ENCODE results near the gene SLC25A23.

SLC25A23 gene

DNA sequence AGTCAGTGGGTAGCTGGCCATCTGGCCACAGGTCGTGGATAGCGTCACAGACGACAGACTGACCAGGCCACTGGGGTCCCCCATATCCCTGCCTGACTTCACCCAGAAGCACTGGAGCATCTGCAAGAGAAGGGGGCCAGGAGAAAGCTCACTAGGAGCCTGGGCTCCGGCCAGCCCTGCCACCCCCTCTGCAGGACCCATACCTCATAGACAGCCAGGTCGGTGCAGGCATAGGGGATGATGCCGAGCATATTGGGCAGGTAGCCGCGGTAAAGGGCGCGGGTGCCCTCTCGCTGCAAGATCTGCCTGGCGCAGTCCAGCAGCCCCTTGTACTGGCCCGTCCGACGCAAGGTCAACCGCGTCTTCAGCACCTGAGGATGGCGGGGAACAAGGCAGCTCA is 32.5 kb downstream of the SLC25A23 start:
- TF ChIP-seq, protein P1, sequence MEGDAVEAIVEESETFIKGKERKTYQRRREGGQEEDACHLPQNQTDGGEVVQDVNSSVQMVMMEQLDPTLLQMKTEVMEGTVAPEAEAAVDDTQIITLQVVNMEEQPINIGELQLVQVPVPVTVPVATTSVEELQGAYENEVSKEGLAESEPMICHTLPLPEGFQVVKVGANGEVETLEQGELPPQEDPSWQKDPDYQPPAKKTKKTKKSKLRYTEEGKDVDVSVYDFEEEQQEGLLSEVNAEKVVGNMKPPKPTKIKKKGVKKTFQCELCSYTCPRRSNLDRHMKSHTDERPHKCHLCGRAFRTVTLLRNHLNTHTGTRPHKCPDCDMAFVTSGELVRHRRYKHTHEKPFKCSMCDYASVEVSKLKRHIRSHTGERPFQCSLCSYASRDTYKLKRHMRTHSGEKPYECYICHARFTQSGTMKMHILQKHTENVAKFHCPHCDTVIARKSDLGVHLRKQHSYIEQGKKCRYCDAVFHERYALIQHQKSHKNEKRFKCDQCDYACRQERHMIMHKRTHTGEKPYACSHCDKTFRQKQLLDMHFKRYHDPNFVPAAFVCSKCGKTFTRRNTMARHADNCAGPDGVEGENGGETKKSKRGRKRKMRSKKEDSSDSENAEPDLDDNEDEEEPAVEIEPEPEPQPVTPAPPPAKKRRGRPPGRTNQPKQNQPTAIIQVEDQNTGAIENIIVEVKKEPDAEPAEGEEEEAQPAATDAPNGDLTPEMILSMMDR (IDR thresholded peaks at IDR 0.05) = no peak
- no peak for TF ChIP-seq ZFX (IDR thresholded peaks at IDR 0.05; ENCODE audit: borderline replicate concordance)
- H3K27ac ChIP-seq = no peak overlapping the region

DNA sequence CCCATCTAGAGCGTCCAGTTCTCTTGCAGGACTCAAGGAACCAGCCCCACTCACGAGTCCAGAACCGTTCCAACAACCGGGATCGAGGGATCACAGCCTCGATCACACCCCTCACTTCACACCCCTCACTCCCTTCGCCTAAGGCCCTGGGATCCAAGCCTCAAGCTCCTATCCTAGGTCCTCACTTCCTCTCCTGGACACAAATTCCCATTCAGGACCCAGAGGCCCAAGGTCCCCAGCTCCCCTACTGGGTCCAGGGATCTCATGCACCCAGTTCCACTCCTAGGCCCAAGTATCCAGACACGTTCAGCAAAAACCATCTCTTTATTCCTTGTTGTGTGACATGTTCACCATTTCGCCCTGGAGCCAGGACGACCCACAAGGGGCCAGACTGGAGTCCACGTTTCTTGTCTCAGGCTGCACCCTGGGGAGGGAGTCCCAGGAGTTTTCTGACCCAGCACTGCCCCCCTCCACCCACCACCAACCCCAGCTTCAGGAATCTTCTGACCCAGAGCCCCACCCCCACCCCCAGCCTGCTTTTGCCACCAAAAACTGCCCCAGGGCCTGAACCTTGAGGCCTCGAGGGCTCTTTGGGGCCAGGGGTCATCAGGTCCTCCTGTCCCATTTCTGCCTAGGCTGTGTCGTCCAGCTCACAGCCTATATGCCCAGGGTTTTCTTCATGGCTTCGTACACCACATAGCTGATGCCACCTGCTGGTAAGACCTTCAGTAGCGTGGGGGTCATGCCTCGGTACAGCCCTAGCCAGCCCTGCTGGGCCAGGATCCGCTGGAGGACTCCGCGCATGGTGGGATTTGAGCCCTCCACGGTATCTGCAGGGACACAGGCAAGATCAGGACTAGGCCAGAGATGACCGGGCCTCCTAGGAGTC is 33.6 kb downstream of the SLC25A23 start:
- H3K27ac ChIP-seq = peak overlapping the region; percentile 85
- TF ChIP-seq, protein P1 (IDR thresholded peaks at IDR 0.05) = no peak
- no peak for TF ChIP-seq ZFX (IDR thresholded peaks at IDR 0.05; ENCODE audit: borderline replicate concordance)

DNA sequence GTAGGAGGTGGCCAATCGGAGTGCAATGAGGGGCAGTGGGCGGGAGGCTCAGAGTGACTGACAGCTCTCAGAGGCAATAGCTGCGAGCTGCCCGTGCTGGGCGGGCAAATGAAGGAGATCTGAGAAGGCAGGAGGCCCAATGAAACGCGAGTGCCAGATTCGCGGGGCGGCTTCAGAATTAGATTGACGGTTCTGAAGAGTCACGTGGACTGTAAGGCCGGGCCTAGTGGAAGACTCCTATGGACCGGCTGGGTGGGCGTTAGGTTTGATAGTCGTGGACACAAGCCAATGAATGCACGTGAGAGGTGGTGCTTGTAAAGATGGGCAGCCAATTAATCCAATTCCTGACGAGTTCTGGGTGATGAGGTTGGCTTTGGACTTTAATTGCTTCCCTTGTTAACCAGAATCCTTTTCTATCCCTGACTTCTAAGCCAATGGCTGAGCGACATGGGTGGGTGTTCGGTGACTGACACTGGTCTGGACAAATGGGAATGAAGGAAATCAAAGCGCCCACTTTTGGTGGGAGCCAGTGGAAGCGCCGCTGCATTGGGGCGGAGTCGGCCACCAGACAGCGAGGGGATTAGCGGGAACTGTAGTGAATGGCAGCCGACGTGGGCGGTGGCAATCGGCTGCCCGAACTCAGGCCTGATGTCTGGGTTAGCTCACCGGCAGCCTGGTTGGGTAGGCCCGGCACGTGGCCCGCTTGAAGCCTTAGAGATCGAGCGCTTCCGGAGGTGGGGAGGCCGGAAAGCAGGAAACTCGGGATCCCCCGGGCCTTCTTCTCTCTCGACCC is 34.5 kb downstream of the SLC25A23 start:
- no peak for TF ChIP-seq ZFX (IDR thresholded peaks at IDR 0.05; ENCODE audit: borderline replicate concordance)
- TF ChIP-seq, protein P1 (IDR thresholded peaks at IDR 0.05) = no peak
- H3K27ac ChIP-seq = peak overlapping the region; percentile 85

DNA sequence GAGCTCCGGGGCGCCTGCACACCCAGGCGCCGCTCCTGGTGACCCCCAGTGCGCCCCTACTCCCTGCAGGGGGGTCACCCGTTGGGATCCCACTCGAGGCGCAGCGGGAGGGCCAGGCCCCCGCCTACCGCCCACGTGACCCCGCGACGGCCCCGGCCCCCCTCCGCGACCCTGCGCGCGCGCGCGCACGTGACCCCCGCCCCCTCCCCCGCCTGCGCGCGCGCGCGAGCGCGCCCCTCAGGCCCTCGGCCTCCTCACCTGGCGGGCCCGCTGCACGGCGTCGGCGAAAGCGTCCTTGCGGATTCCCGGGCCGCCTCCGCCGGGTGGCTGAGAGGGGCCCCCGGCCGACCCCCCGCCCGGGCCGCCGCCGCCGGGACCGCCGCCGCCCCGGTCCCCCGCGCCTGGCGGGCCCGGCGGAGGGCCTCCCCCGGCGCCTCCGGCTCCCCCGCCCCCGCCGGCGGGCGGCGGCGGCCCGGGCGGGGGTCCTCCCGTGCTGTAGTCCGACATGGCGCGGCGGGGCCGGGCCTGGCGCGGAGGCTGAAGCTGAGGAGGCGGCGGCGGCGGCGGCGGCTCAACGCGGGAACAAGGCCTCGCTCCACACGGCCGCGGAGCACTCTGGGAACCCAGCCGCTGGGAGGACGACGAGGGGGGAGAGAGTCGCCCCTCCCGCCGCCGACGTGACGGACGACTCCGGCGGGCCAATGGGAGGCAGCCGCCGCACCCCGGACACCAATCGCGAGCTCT is 35.2 kb downstream of the SLC25A23 start, which contains the start of gene KHSRP:
TSS of gene KHSRP (minus strand) at position 617 of the 744 bp plus-strand sequence. CDS start at position 507, 110 bp downstream.
- peak within 1 kb of the TSS; percentile 85 for H3K27ac ChIP-seq
- TF ChIP-seq, protein P1 (IDR thresholded peaks at IDR 0.05) = no peak
- no peak for TF ChIP-seq ZFX (IDR thresholded peaks at IDR 0.05; ENCODE audit: borderline replicate concordance)

DNA sequence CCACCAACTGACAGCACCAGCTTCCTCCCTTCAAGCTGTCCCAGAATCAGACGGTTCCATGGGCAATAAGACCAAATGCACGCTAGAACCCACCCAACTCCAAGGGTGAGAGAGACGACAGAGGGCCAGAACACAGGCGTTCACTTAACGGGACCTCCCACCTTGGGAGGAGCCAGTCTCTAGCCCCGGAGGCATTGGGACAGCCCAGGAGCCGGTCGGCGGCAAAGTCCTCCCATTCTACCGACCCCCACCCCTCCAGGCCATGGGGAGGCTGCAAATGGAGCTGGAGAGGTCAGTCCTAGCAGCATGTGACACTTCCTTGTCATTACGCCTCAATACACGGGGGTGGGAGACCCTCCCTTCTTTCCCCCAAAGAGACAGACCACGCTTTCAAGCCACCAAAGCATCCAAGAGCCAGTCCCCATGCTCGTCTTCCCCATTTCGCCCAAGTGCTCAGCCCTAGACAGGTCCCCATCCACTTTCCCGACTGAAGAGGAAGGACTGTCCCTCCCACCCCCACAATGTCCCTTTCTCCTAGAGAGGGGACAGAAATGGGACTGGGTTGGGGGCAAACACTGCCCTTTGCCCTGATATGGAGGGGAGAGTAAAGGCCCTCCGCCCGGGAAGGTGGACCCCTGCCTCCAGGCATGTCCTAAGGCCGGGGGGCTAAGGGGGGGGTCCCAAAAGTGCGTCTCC is 35.9 kb downstream of the SLC25A23 start:
- H3K27ac ChIP-seq = peak overlapping the region; percentile 85
- TF ChIP-seq, protein P1 (IDR thresholded peaks at IDR 0.05) = no peak
- TF ChIP-seq ZFX (IDR thresholded peaks at IDR 0.05; ENCODE audit: borderline replicate concordance) = no peak
